WTC11 (cell line): ENCODE results near the gene FLT3LG. TPM values are rescaled to one million over a fixed set of nuclear protein-coding genes. Genes with fewer than 3 reads are reported as not detected.

Experiments used
- ATAC-seq: fragments of 200-7000 bp; cut with Tn5 transposase; 2 replicates; pipeline ENCODE4 v1.10.0; 2021; ENCODE audit warnings: mild to moderate bottlenecking, moderate library complexity
- CTCF ChIA-PET: fragments of 300-600 bp; sonication (Branson Sonifier 250); formaldehyde crosslinking; loops from one replicate; lab custom pipeline; 2021; ENCODE audit warnings: antibody characterized with exemption; lab: Charles Lee
- POLR2A ChIA-PET: fragments of 350-600 bp; sonication (Branson Sonifier 250); formaldehyde crosslinking; loops from one replicate; lab custom pipeline; 2021; ENCODE audit warnings: antibody characterized with exemption; lab: Charles Lee
- DNase-seq: peaks from one replicate; pipeline ENCODE4 v3.0.0; 2021; ENCODE audit warnings: low spot score
- H3K27ac Mint-ChIP-seq: 2 replicates; pipeline ENCODE4 v1.8.0; 2021; ENCODE audit warnings: mixed read lengths
- H3K27me3 Mint-ChIP-seq: 2 replicates; pipeline ENCODE4 v1.8.0; 2021; ENCODE audit warnings: low read depth, mild to moderate bottlenecking, moderate library complexity, mixed read lengths
- H3K36me3 Mint-ChIP-seq: 2 replicates; pipeline ENCODE4 v1.8.0; 2021; ENCODE audit warnings: mixed read lengths
- H3K4me1 Mint-ChIP-seq: 2 replicates; pipeline ENCODE4 v1.8.0; 2022; ENCODE audit warnings: mixed read lengths
- H3K4me3 Mint-ChIP-seq: 2 replicates; pipeline ENCODE4 v1.8.0; 2021; ENCODE audit warnings: mild to moderate bottlenecking, moderate library complexity, mixed read lengths
- H3K9me3 Mint-ChIP-seq: 2 replicates; pipeline ENCODE4 v1.8.0; 2021; ENCODE audit warnings: mixed read lengths
- CBFB ChIP-seq: sonication (generic); formaldehyde crosslinking; IDR thresholded peaks from 2 replicates; pipeline ENCODE4 v1.8.1; 2022; ENCODE audit warnings: mild to moderate bottlenecking, low read depth, missing genetic modification reagents
- ESRRA ChIP-seq: sonication (generic); formaldehyde crosslinking; IDR thresholded peaks from 2 replicates; pipeline ENCODE4 v1.8.1; 2022; ENCODE audit warnings: mild to moderate bottlenecking, missing genetic modification reagents, borderline replicate concordance
- ETV6 ChIP-seq: sonication (generic); formaldehyde crosslinking; IDR thresholded peaks from 2 replicates; pipeline ENCODE4 v1.8.1; 2022; ENCODE audit warnings: mild to moderate bottlenecking, missing genetic modification reagents
- FOXP1 ChIP-seq: sonication (generic); formaldehyde crosslinking; IDR thresholded peaks from 2 replicates; pipeline ENCODE4 v1.8.0; 2022; ENCODE audit warnings: missing genetic modification reagents, mild to moderate bottlenecking, moderate library complexity, borderline replicate concordance
- GRHL2 ChIP-seq: fragments of 250-450 bp; sonication (Bioruptor Pico); IDR thresholded peaks from 2 replicates; pipeline ENCODE4 v1.8.0; 2022; ENCODE audit warnings: mild to moderate bottlenecking, moderate library complexity; ENCODE audit not compliant: insufficient replicate concordance, severe bottlenecking
- GTF2I ChIP-seq: fragments of 250-450 bp; sonication (Bioruptor Pico); conservative IDR thresholded peaks from 2 replicates; pipeline ENCODE4 v1.4.0; 2021; ENCODE audit warnings: mild to moderate bottlenecking
- NFATC4 ChIP-seq: fragments of 250-450 bp; sonication (Bioruptor Pico); IDR thresholded peaks from 2 replicates; pipeline ENCODE4 v1.9.0; 2021; ENCODE audit warnings: mild to moderate bottlenecking
- NR3C1 ChIP-seq: sonication (generic); formaldehyde crosslinking; conservative IDR thresholded peaks from 2 replicates; pipeline ENCODE4 v1.8.1; 2023; ENCODE audit warnings: low read depth, mild to moderate bottlenecking, missing genetic modification reagents
- TEAD1 ChIP-seq: sonication (generic); formaldehyde crosslinking; IDR thresholded peaks from 2 replicates; pipeline ENCODE4 v1.8.0; 2022; ENCODE audit warnings: mild to moderate bottlenecking, missing genetic modification reagents
- ZNF121 ChIP-seq: sonication (generic); formaldehyde crosslinking; IDR thresholded peaks from 2 replicates; pipeline ENCODE4 v1.8.0; 2023; ENCODE audit warnings: missing genetic modification reagents
- total RNA-seq: library from RNA; stranded (reverse); gene quantifications from 3 replicates; pipeline ENCODE4 v1.2.3, GENCODE V29; 2021
- TF ChIP-seq, protein P1 (sequence below): sonication (generic); formaldehyde crosslinking; IDR thresholded peaks from 2 replicates; pipeline ENCODE4 v1.8.1; 2022; ENCODE audit warnings: missing genetic modification reagents, borderline replicate concordance
- TF ChIP-seq, protein P2 (sequence below): fragments of 250-450 bp; sonication (Bioruptor Pico); IDR thresholded peaks from 2 replicates; pipeline ENCODE4 v2.1.2; 2022; ENCODE audit warnings: mild to moderate bottlenecking, moderate library complexity
- TF ChIP-seq, protein P3 (sequence below): sonication (generic); formaldehyde crosslinking; IDR thresholded peaks from 2 replicates; pipeline ENCODE4 v1.8.1; 2022; ENCODE audit warnings: low read depth, missing genetic modification reagents, borderline replicate concordance
- TF ChIP-seq, protein P4 (sequence below): sonication (generic); formaldehyde crosslinking; IDR thresholded peaks from 2 replicates; pipeline ENCODE4 v1.8.0; 2022; ENCODE audit warnings: mild to moderate bottlenecking, missing genetic modification reagents
- TF ChIP-seq, protein P5 (sequence below): sonication (generic); formaldehyde crosslinking; conservative IDR thresholded peaks from 2 replicates; pipeline ENCODE4 v1.8.1; 2022; ENCODE audit warnings: mild to moderate bottlenecking, missing genetic modification reagents
- TF ChIP-seq, protein P6 (sequence below): sonication (generic); formaldehyde crosslinking; IDR thresholded peaks from 2 replicates; pipeline ENCODE4 v1.8.0; 2023; ENCODE audit warnings: missing genetic modification reagents
- TF ChIP-seq, protein P7 (sequence below): fragments of 250-450 bp; sonication (Bioruptor Pico); IDR thresholded peaks from 2 replicates; pipeline ENCODE4 v1.9.0; 2021; ENCODE audit warnings: mild to moderate bottlenecking, borderline replicate concordance

The FLT3LG gene
- total RNA-seq, 1 experiment from 2014 or later: 2.9 TPM

DNA sequence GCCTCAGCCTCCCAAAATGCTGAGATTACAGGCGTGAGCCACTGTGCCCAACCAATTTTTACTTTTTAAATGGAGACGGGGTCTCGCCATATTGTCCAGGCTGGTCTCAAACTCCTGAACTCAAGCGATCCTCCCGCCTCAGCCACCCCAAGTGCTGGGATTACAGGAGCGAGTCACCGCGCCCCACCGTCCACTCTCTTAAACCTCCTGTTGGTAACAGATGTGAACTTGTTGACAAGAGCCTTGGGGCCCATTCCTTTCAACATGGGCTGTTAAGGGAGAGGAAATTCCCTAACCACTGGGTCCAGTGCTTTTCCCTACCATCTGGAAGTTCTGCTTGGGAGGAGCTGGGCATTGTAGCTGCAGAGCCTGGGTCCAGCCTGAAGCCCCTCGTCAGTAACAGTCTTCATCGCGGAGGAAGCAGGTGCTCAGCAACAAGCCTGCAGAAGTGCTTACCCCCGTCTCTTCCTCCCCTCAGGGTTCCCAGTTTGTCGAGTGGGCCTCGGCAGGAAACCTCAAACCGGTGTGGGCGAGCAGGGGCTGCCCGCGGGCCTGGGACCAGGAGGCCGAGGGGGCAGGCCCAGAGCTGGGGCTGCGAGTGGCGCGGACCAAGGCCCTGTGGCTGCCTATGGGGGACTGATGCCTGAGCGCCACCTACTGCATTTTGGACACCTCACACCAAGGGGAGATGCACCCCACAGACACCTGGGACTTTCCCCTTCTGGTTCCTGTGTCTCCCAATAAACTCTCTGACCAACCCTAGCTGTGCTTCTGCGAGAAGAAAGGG is 4.0 kb upstream of the FLT3LG start:
- ChIA-PET POLR2A (no interaction called here), CTCF (interaction anchor here (0.6 to 2.0 kb wide), 7 partner anchors 13 to 142 kb away, joined by 3 to 7 read pairs (median 5); partner anchors contain the start of gene ALDH16A1)
- Mint-ChIP-seq H3K27me3 (peaks cover 7% of the 10 kb centered on the region; the same call in 1 of the 2 replicates), H3K4me1 (peaks cover 7% of the 10 kb centered on the region), H3K9me3 (no peaks in the 10 kb centered on the region), H3K36me3 (peaks cover 2% of the 10 kb centered on the region; the same call in 1 of the 2 replicates), H3K4me3 (no peak overlapping the region), H3K27ac (no peak overlapping the region)
- DNase-seq: no peak
- TF ChIP-seq, protein P1, sequence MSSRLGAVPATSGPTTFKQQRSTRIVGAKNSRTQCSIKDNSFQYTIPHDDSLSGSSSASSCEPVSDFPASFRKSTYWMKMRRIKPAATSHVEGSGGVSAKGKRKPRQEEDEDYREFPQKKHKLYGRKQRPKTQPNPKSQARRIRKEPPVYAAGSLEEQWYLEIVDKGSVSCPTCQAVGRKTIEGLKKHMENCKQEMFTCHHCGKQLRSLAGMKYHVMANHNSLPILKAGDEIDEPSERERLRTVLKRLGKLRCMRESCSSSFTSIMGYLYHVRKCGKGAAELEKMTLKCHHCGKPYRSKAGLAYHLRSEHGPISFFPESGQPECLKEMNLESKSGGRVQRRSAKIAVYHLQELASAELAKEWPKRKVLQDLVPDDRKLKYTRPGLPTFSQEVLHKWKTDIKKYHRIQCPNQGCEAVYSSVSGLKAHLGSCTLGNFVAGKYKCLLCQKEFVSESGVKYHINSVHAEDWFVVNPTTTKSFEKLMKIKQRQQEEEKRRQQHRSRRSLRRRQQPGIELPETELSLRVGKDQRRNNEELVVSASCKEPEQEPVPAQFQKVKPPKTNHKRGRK (CRISPR knock-in tag): no peak
- TF ChIP-seq NFATC4 (CRISPR knock-in tag) (no peak), GTF2I (CRISPR knock-in tag) (peak; percentile 77), FOXP1 (0 out of 2 replicates have a peak, but pooled peaks have one; percentile 29)
- ATAC-seq: 0 out of 2 replicates have a peak, but pooled peaks have one; percentile 5

DNA sequence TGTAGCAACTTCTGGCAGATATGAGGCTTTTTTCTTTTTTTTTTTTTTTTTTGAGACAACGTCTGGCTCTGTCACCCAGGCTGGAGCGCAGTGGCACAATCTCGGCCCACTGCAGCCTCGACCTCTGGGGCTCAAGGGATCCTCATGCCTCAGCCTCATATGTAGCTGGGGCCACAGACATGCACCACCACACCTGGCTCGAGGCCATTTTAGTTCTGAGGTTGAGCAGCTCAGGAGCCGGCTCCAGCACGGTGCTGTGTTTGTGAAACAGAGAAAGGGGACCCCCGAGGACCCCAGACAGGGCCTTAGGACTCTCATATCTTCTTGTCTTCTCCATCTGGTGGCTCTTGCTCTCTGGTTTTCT is 3.4 kb upstream of the FLT3LG start:
- no peak overlapping the region for H3K4me3 Mint-ChIP-seq
- POLR2A ChIA-PET: no interaction called here
- no peak for DNase-seq
- TF ChIP-seq, protein P2, sequence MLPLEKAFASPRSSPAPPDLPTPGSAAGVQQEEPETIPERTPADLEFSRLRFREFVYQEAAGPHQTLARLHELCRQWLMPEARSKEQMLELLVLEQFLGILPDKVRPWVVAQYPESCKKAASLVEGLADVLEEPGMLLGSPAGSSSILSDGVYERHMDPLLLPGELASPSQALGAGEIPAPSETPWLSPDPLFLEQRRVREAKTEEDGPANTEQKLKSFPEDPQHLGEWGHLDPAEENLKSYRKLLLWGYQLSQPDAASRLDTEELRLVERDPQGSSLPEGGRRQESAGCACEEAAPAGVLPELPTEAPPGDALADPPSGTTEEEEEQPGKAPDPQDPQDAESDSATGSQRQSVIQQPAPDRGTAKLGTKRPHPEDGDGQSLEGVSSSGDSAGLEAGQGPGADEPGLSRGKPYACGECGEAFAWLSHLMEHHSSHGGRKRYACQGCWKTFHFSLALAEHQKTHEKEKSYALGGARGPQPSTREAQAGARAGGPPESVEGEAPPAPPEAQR: no peak
- TF ChIP-seq, protein P3, sequence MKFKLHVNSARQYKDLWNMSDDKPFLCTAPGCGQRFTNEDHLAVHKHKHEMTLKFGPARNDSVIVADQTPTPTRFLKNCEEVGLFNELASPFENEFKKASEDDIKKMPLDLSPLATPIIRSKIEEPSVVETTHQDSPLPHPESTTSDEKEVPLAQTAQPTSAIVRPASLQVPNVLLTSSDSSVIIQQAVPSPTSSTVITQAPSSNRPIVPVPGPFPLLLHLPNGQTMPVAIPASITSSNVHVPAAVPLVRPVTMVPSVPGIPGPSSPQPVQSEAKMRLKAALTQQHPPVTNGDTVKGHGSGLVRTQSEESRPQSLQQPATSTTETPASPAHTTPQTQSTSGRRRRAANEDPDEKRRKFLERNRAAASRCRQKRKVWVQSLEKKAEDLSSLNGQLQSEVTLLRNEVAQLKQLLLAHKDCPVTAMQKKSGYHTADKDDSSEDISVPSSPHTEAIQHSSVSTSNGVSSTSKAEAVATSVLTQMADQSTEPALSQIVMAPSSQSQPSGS (CRISPR knock-in tag): no peak
- TF ChIP-seq, protein P4, sequence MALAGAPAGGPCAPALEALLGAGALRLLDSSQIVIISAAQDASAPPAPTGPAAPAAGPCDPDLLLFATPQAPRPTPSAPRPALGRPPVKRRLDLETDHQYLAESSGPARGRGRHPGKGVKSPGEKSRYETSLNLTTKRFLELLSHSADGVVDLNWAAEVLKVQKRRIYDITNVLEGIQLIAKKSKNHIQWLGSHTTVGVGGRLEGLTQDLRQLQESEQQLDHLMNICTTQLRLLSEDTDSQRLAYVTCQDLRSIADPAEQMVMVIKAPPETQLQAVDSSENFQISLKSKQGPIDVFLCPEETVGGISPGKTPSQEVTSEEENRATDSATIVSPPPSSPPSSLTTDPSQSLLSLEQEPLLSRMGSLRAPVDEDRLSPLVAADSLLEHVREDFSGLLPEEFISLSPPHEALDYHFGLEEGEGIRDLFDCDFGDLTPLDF (CRISPR knock-in tag): no peak
- TF ChIP-seq GRHL2 (CRISPR knock-in tag) (no peak), ETV6 (CRISPR knock-in tag) (no peak), ESRRA (CRISPR knock-in tag) (no peak), NR3C1 (CRISPR knock-in tag) (no peak), ZNF121 (CRISPR knock-in tag) (no peak), TEAD1 (CRISPR knock-in tag) (no peak), CBFB (CRISPR knock-in tag) (no peak)
- TF ChIP-seq, protein P5, sequence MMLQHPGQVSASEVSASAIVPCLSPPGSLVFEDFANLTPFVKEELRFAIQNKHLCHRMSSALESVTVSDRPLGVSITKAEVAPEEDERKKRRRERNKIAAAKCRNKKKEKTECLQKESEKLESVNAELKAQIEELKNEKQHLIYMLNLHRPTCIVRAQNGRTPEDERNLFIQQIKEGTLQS (CRISPR knock-in tag): no peak
- TF ChIP-seq, protein P6, sequence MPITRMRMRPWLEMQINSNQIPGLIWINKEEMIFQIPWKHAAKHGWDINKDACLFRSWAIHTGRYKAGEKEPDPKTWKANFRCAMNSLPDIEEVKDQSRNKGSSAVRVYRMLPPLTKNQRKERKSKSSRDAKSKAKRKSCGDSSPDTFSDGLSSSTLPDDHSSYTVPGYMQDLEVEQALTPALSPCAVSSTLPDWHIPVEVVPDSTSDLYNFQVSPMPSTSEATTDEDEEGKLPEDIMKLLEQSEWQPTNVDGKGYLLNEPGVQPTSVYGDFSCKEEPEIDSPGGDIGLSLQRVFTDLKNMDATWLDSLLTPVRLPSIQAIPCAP (CRISPR knock-in tag): no peak
- TF ChIP-seq, protein P7, sequence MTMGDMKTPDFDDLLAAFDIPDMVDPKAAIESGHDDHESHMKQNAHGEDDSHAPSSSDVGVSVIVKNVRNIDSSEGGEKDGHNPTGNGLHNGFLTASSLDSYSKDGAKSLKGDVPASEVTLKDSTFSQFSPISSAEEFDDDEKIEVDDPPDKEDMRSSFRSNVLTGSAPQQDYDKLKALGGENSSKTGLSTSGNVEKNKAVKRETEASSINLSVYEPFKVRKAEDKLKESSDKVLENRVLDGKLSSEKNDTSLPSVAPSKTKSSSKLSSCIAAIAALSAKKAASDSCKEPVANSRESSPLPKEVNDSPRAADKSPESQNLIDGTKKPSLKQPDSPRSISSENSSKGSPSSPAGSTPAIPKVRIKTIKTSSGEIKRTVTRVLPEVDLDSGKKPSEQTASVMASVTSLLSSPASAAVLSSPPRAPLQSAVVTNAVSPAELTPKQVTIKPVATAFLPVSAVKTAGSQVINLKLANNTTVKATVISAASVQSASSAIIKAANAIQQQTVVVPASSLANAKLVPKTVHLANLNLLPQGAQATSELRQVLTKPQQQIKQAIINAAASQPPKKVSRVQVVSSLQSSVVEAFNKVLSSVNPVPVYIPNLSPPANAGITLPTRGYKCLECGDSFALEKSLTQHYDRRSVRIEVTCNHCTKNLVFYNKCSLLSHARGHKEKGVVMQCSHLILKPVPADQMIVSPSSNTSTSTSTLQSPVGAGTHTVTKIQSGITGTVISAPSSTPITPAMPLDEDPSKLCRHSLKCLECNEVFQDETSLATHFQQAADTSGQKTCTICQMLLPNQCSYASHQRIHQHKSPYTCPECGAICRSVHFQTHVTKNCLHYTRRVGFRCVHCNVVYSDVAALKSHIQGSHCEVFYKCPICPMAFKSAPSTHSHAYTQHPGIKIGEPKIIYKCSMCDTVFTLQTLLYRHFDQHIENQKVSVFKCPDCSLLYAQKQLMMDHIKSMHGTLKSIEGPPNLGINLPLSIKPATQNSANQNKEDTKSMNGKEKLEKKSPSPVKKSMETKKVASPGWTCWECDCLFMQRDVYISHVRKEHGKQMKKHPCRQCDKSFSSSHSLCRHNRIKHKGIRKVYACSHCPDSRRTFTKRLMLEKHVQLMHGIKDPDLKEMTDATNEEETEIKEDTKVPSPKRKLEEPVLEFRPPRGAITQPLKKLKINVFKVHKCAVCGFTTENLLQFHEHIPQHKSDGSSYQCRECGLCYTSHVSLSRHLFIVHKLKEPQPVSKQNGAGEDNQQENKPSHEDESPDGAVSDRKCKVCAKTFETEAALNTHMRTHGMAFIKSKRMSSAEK (CRISPR knock-in tag): no peak
- TF ChIP-seq, all 79 proteins: peak for 0
- no peak for ATAC-seq
- CTCF ChIA-PET: interaction anchor here (0.6 to 2.0 kb wide), 4 partner anchors 14 to 79 kb away, joined by 3 to 6 read pairs (median 3); partner anchors contain the start of gene ALDH16A1
- H3K27me3 Mint-ChIP-seq: peaks cover 12% of the 10 kb centered on the region
- peaks cover 2% of the 10 kb centered on the region; the same call in 1 of the 2 replicates for H3K36me3 Mint-ChIP-seq
- no peaks in the 10 kb centered on the region for H3K9me3 Mint-ChIP-seq
- no peak overlapping the region for H3K27ac Mint-ChIP-seq
- H3K4me1 Mint-ChIP-seq: peaks cover 7% of the 10 kb centered on the region
